ENCODE results near the gene FOXP1. TPM values are rescaled to one million over a fixed set of nuclear protein-coding genes. Genes with fewer than 3 reads are reported as not detected.

The FOXP1 gene
- total RNA-seq, 1 donor, result 55.7 TPM

- H3K4me3 ChIP-seq (ENCODE audit: low read depth, low read length), result no peak overlapping the region
- no peak for DNase-seq (ENCODE audit: low read depth)
- TF ChIP-seq, protein P1, sequence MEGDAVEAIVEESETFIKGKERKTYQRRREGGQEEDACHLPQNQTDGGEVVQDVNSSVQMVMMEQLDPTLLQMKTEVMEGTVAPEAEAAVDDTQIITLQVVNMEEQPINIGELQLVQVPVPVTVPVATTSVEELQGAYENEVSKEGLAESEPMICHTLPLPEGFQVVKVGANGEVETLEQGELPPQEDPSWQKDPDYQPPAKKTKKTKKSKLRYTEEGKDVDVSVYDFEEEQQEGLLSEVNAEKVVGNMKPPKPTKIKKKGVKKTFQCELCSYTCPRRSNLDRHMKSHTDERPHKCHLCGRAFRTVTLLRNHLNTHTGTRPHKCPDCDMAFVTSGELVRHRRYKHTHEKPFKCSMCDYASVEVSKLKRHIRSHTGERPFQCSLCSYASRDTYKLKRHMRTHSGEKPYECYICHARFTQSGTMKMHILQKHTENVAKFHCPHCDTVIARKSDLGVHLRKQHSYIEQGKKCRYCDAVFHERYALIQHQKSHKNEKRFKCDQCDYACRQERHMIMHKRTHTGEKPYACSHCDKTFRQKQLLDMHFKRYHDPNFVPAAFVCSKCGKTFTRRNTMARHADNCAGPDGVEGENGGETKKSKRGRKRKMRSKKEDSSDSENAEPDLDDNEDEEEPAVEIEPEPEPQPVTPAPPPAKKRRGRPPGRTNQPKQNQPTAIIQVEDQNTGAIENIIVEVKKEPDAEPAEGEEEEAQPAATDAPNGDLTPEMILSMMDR (IDR thresholded peaks at IDR 0.05; ENCODE audit: insufficient read depth, low read depth, low read length), result no peak
These were observed 310.1 kb downstream of the FOXP1 start for GRCh38 chr3:71273453-71273852.

DNA sequence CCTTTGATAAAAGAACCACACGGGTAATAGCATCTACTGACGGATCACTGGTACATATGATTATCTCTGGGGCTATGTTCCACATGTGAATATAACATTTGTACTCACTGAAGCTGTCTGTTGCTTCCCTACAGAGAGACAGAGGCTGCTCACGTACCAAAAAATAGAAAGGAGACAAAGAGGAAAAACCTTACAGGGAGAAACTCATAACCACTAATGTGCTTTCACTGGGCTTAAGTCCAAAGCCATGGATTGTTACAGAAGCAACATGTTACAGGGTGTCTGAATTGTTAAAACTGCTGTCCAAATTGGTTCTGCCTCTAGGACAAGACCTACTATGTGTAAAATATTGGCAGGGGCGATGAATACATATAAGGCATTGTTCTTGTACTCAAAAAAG, 311.9 kb downstream of the FOXP1 start:
- TF ChIP-seq, protein P1 (IDR thresholded peaks at IDR 0.05; ENCODE audit: insufficient read depth, low read depth, low read length), result no peak
- no peak overlapping the region for H3K4me3 ChIP-seq (ENCODE audit: low read depth, low read length)
- DNase-seq (ENCODE audit: low read depth), result no peak

DNA sequence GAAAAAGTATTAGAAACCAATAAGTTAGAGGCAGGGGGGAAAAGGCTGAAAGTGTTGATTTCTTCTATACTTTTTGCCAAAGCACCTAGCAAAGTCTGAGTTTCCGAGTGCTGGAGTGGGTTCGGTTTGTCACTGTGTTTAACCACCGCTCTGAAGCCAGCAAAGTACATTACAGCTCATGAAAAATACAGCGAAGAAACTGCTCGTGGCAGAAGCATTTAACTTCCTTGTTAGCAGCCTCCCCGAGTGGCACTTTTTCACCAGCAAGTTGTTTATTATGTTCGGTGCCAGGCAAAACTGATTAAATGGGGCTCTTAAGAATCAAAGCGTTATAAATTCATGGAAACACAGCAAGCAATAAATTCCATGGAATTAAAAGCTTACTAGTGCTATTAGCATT, 313.6 kb downstream of the FOXP1 start:
- DNase-seq (ENCODE audit: low read depth), result no peak
- H3K4me3 ChIP-seq (ENCODE audit: low read depth, low read length), result no peak overlapping the region
- TF ChIP-seq, protein P1 (IDR thresholded peaks at IDR 0.05; ENCODE audit: insufficient read depth, low read depth, low read length), result no peak

DNA sequence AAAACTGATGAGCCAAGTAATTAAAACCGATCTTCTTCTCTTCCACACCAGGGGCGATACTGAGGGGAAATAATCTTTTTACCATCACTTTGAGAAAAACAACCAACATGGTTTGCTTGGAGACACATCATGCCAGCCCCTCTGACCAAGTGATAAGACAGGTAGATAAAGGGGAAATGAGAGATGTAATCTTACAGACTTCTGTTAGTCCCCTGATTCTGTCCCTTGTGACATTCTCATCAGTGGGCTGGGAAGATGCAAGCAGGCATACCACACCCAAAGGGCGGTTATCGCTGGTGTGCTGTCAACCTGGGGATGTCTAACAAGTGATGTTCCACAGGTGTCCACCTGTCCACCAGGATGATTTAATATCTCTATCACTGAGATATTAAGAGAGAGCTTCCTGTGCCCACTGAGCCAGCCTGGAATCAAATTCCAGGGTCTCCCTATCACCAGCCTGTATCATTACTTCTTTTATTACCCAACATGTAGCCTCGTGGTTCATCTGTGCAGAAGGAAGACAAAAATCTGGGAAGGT, 315.0 kb downstream of the FOXP1 start:
- DNase-seq (ENCODE audit: low read depth), result no peak
- no peak overlapping the region for H3K4me3 ChIP-seq (ENCODE audit: low read depth, low read length)
- TF ChIP-seq, protein P1 (IDR thresholded peaks at IDR 0.05; ENCODE audit: insufficient read depth, low read depth, low read length), result no peak

GRCh38 chr3:71266875-71267274, 316.7 kb downstream of the FOXP1 start:
- DNase-seq (ENCODE audit: low read depth), result no peak
- H3K4me3 ChIP-seq (ENCODE audit: low read depth, low read length), result no peak overlapping the region
- TF ChIP-seq, protein P1 (IDR thresholded peaks at IDR 0.05; ENCODE audit: insufficient read depth, low read depth, low read length), result no peak

- TF ChIP-seq, protein P1 (IDR thresholded peaks at IDR 0.05; ENCODE audit: insufficient read depth, low read depth, low read length), result no peak
- no peak for DNase-seq (ENCODE audit: low read depth)
- H3K4me3 ChIP-seq (ENCODE audit: low read depth, low read length), result no peak overlapping the region
These were observed 318.1 kb downstream of the FOXP1 start for GRCh38 chr3:71265365-71265915.

DNA sequence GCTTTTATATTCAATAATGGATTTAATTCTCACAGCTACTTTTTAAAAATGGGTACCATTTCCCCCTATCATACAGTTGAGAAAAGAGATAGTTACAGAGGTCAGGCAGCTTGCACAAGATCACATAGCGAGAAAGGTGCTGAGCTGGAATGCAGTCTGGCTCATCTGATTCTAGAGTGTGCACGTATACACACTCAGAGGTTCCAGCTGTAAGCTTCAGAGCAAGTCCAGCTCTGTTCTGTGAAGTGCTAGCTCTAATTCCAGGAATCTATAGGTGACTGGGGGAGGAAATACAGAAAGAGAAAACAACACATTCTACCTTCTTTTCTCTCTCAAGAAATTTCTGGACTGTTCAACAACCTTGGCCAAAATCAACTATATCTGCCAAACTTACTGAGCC, 318.7 kb downstream of the FOXP1 start:
- no peak overlapping the region for H3K4me3 ChIP-seq (ENCODE audit: low read depth, low read length)
- no peak for DNase-seq (ENCODE audit: low read depth)
- TF ChIP-seq, protein P1 (IDR thresholded peaks at IDR 0.05; ENCODE audit: insufficient read depth, low read depth, low read length), result no peak
